ENCODE results near the gene STMND1.

The STMND1 gene

DNA sequence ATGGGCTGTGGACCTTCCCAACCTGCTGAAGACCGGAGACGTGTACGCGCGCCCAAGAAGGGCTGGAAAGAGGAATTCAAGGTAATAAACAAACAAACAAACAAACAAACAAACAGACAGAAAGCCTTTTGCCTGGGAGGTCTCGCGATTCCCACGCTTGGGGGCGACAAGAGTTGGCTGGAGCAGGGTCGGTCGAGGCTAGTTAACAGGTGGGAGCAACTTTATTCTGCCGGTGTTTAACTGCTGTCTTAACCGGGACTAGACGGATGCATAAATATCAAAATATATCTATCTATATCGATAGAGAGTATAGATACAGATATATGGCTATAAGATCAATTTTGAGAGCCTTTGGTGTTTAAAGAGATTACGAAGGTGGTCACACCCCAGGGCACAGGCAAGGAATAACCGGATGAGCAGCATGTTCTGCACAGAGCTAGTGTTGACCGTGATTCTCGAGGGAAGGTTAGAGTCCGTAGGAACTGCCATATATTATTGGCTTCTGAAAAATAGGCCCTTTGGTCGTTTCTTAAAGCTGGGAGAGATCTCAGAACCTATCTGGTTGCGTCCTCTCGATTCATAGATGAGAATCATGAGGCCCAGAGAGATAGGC, 514 bp downstream of the STMND1 start:
- in situ Hi-C loops (cut with HindIII; ENCODE audit: low pct_unique_long_range_greater_than_20kb, low sequenced_read_pairs): no loop called here
- TF ChIP-seq JUND (IDR thresholded peaks at IDR 0.05; ENCODE audit: low read depth): no peak
- DNase-seq (ENCODE audit: low read depth in 1 of 2, low spot score in 1 of 2): peak in 1 of 2 experiments; percentile 68

DNA sequence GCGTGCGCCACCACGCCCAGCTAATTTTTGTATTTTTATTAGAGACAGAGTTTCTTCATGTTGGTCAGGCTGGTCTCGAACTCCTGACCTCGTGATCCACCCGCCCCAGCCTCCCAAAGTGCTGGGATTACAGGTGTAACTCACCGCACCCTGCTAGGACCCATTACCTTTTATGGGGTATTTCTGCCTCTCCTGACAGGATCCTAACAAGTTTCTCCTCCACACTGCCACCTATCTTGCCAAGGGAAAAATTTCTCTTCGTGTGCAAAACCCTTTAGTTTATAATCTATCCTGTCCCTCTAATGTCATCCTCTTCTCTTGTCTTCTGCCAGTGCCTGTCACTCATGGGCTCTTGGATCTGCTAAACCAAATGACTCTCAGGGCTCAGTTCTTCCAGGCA, 1.9 kb downstream of the STMND1 start:
- DNase-seq (ENCODE audit: low read depth in 1 of 2, low spot score in 1 of 2): peak in 1 of 2 experiments; percentile 47
- in situ Hi-C loops (cut with HindIII; ENCODE audit: low pct_unique_long_range_greater_than_20kb, low sequenced_read_pairs): no loop called here
- TF ChIP-seq JUND (IDR thresholded peaks at IDR 0.05; ENCODE audit: low read depth): no peak

DNA sequence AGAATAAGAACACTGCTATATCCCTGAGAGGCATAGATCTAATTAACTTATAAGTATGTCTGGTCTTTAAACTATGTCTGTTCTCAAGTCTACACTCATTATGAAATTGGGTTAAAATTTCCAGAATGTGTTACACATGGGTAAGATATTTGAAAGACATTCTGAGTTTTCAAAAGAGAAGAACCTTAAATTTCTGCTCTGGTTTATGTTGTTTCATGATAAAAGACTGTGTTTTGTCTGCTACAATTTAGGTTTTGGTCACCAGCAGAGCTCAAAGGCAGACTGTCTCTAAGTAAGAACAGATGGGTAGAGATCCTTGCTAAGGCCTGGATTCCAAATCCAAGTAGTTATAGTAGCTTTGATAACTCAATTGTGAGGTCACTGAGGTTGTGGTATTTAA, 6.0 kb downstream of the STMND1 start:
- no peak for TF ChIP-seq JUND (IDR thresholded peaks at IDR 0.05; ENCODE audit: low read depth)
- in situ Hi-C loops (cut with HindIII; ENCODE audit: low pct_unique_long_range_greater_than_20kb, low sequenced_read_pairs): no loop called here
- no peak for DNase-seq (ENCODE audit: low read depth in 1 of 2, low spot score in 1 of 2)

DNA sequence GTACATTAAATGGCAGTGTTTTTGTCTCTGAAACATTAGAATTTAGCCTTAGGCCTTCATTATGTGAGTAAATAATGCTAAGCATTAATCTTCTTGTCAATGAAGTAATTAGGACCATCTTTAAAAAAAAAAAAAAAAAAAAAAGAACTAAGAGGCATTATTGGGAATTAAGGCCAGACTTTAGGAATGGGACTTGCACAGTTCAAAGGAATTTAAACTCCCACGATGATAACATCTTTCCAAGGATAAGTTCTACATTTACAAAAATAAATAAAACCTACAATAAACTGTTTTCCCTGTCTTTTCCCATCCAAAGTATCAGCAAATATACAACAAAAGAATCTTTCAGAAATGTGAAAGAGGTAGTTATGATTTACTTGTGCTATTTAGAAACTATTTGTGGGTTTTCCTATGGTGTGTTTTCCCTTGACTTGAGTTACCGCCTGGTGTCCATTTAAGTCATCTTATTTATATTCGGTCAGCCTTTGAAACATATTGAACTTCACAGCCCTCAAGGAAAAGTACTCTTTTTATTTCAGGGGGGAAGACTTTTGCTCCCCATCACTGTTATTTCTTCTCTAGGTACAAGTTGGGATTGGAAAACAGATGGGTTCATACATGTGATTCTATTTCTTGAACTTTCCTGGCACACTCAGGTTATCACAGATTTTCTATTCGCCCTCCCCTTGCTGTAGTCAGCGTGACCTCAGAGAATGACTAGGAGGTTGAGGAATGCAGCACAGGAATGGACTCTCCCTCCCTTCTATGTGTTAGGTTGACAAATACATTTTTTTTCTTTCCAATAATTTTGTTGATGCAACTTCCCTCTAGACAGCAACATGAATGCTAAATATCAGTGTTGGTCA, 13.6 kb downstream of the STMND1 start:
- TF ChIP-seq JUND (IDR thresholded peaks at IDR 0.05; ENCODE audit: low read depth): no peak
- in situ Hi-C loops (cut with HindIII; ENCODE audit: low pct_unique_long_range_greater_than_20kb, low sequenced_read_pairs): no loop called here
- DNase-seq (ENCODE audit: low read depth in 1 of 2, low spot score in 1 of 2): peak in 1 of 2 experiments; percentile 38

DNA sequence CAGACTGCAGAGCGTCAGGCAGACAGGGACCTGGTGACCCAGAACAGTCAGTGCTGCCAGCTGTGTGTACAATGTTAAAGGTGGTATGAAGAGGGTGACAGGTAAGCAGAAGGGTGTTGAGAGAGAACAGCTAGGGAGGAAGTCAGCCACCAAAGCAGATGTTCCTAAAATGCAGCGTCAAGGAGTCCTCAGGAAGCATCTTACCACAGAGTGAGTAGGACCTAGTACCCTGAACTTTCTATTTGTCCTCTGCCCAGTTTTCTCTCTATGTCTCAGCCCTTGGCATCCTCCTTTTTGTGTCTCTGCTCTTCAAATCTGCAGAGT, 14.2 kb downstream of the STMND1 start:
- DNase-seq (ENCODE audit: low read depth in 1 of 2, low spot score in 1 of 2): no peak
- TF ChIP-seq JUND (IDR thresholded peaks at IDR 0.05; ENCODE audit: low read depth): no peak
- in situ Hi-C loops (cut with HindIII; ENCODE audit: low pct_unique_long_range_greater_than_20kb, low sequenced_read_pairs): no loop called here

DNA sequence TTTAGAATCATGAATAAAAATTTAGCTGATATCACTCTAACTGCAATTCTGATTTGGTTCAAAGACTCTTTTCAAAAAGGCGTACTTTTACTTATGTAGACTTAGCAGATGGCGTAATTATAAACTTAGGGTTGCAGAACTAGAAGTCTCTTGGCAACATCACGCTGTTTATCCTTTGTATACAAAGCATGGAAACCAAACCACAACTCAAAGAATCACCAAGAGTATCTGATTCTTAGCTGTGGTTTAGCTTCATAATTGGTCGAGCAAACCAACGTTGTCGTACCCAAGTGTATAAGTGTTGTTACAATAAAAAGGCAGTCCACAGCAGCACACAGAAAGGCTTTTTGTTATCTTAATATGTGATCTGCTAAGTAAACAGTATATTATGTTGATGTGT, 18.2 kb downstream of the STMND1 start:
- in situ Hi-C loops (cut with HindIII; ENCODE audit: low pct_unique_long_range_greater_than_20kb, low sequenced_read_pairs): no loop called here
- DNase-seq (ENCODE audit: low read depth in 1 of 2, low spot score in 1 of 2): peak in 1 of 2 experiments; percentile 74

DNA sequence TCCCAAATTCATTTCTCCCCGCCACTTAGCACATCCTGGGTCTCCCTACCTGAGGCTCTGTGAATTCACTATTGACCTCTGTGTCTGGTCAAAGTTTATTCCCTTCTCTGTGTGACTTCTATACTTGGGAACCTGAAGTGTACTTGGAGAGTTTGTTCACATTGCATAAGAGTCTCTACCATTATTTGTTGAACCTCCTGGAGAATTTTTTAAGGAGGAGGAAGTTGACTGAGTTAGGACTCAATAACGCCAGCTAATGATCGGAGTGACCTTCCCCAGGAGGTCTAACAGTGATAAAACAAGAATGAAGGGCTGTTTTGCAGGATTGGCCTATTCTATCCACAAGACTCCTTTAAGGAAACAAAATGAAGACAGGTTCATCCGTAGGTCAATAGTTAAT, 23.6 kb downstream of the STMND1 start:
- in situ Hi-C loops (cut with HindIII; ENCODE audit: low pct_unique_long_range_greater_than_20kb, low sequenced_read_pairs): no loop called here
- DNase-seq (ENCODE audit: low read depth in 1 of 2, low spot score in 1 of 2): no peak
- no peak for TF ChIP-seq JUND (IDR thresholded peaks at IDR 0.05; ENCODE audit: low read depth)

More for the DNA sequence above, 18.2 kb downstream of the STMND1 start:
- no peak for TF ChIP-seq JUND (IDR thresholded peaks at IDR 0.05; ENCODE audit: low read depth)

DNA sequence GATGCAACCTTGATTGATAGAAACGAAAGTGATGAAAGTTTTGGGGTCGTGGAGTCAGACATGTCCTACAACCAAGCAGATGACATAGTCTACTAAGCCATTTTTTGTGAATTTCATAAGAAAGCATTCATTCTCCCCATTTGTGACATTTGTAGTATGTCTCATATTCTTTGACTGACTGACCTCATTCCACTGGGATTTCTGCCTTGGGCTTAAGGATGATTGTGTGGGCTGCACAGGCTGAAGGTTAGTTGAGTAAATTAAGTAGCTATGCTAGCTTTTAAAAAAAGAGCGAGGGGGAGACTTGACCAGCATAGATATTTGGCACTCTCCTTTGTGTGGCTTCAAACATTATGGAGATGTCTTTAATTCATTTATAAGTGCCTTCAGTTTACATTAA, 28.9 kb downstream of the STMND1 start:
- in situ Hi-C loops (cut with HindIII; ENCODE audit: low pct_unique_long_range_greater_than_20kb, low sequenced_read_pairs): no loop called here
- TF ChIP-seq JUND (IDR thresholded peaks at IDR 0.05; ENCODE audit: low read depth): no peak
- no peak for DNase-seq (ENCODE audit: low read depth in 1 of 2, low spot score in 1 of 2)

DNA sequence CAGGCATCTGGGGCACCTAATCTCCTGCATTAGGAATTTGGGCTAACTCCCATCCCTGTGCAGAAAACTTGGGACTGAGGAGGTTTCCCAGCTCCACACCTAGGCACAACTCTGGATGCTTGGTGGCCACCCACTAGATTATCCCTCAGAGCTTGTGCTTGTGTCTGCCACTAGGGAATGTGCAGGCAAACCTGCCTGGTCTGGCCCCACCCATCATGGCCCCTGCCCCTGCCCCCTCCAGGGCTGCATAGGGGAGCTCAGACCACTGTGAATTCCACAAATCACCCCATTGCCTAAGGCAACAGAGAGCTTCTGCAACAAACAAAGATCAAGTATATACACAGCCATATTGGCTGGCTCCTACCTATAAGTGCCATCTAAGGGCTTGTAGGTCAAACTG, 31.1 kb downstream of the STMND1 start:
- no peak for DNase-seq (ENCODE audit: low read depth in 1 of 2, low spot score in 1 of 2)
- no peak for TF ChIP-seq JUND (IDR thresholded peaks at IDR 0.05; ENCODE audit: low read depth)
- in situ Hi-C loops (cut with HindIII; ENCODE audit: low pct_unique_long_range_greater_than_20kb, low sequenced_read_pairs): no loop called here

DNA sequence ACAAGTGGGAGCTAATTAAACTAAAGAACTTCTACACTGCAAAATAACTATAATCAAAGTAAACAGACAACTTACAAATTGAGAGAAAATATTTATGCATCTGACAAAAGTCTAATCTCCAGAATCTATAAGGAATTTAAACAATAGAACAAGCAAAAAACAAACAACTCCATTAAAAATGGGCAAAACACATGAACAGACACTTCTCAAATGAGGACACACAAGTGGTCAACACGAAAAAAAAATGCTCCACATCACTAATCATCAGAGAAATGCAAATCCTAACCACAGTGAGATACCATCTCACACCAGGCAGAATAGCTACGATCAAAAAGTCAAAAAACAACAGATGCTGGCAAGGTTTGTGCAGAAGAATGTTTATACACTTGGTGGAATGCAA, 36.2 kb downstream of the STMND1 start:
- TF ChIP-seq JUND (IDR thresholded peaks at IDR 0.05; ENCODE audit: low read depth): no peak
- DNase-seq (ENCODE audit: low read depth in 1 of 2, low spot score in 1 of 2): no peak
- in situ Hi-C loops (cut with HindIII; ENCODE audit: low pct_unique_long_range_greater_than_20kb, low sequenced_read_pairs): no loop called here

DNA sequence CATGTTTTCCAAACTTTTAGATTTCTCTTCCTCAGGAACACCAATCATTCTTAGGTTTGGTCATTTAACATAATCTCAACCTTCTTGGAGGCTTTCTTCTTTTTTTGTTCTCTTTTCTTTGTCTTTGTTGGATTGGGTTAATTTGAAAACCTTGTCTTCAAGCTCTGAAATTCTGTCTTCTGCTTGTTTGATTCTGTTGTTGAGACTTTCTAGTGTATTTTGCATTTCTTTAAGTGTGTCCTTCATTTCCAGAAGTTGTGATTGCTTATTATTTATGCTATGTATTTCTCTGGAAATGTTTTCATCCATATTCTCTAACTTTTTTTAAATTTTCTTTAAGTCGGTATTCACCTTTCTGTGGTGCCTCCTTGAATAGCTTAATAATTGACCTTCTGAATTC, 42.2 kb downstream of the STMND1 start:
- in situ Hi-C loops (cut with HindIII; ENCODE audit: low pct_unique_long_range_greater_than_20kb, low sequenced_read_pairs): no loop called here
- no peak for DNase-seq (ENCODE audit: low read depth in 1 of 2, low spot score in 1 of 2)
- no peak for TF ChIP-seq JUND (IDR thresholded peaks at IDR 0.05; ENCODE audit: low read depth)

DNA sequence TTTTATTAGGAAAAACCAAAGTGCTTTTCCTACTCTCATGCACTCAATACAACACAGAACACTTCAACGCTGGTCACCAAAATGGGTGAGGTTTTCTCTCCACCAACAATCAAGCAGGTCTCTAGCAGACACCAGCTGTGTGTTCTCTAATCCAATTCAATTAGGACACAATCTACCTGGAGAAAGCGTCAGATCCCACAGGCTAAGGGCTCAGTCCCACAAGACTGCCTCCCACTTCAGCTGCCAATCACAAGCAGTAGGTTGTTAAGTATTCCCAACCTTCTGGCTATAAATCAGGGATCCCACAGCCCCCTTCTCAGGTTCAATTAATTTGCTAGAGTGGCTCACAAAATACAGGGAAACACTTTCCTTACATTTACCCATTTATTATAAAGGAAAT, 47.7 kb downstream of the STMND1 start:
- TF ChIP-seq JUND (IDR thresholded peaks at IDR 0.05; ENCODE audit: low read depth): no peak
- DNase-seq (ENCODE audit: low read depth in 1 of 2, low spot score in 1 of 2): no peak
- in situ Hi-C loops (cut with HindIII; ENCODE audit: low pct_unique_long_range_greater_than_20kb, low sequenced_read_pairs): no loop called here

DNA sequence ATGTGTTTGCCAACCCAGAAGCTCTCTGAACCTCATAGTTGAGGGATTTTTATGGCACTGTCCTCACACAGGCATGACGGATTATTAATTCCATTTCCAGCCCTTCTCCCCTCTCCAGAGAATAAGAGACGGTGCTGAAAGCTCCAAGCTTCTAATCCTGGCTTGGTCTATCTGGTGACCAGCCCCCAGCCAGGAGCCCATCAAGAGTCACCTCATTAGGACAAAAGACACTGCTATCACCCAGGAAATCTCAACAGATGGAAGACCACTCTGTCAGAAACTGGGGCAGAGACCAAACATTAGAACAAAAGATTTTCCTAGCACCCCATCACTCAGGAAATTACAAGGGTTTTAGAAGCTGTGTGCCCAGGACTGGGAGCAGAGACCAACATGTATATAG, 48.2 kb downstream of the STMND1 start:
- no peak for TF ChIP-seq JUND (IDR thresholded peaks at IDR 0.05; ENCODE audit: low read depth)
- in situ Hi-C loops (cut with HindIII; ENCODE audit: low pct_unique_long_range_greater_than_20kb, low sequenced_read_pairs): no loop called here
- DNase-seq (ENCODE audit: low read depth in 1 of 2, low spot score in 1 of 2): no peak
